K562 (cell line): ENCODE measurements around the gene ANP32B. TPM values are rescaled to one million over a fixed set of nuclear protein-coding genes. Genes with fewer than 3 reads are reported as not detected.
A peak's percentile ranks its signal among the peaks of the same experiment; 100 is the strongest.

Experiments used
- EWSR1 ChIP-seq: fragments of 450-650 bp; IDR thresholded peaks from 2 replicates; pipeline ENCODE4 v1.6.1; 2018; ENCODE audit warnings: borderline replicate concordance, mild to moderate bottlenecking, low read depth, moderate library complexity; ENCODE audit not compliant: partially characterized antibody
- GABPB1 ChIP-seq: sonication (generic); formaldehyde crosslinking; IDR thresholded peaks from 2 replicates; pipeline ENCODE4 v1.8.0; 2022; ENCODE audit warnings: mild to moderate bottlenecking, missing genetic modification reagents
- HMGN3 ChIP-seq: IDR thresholded peaks from 2 replicates; pipeline ENCODE4 v1.6.1; 2011; ENCODE audit warnings: borderline replicate concordance, low read depth, mild to moderate bottlenecking, mixed read lengths, low read length; ENCODE audit not compliant: insufficient read length; ENCODE audit errors: extremely low read depth
- MEF2D ChIP-seq: conservative IDR thresholded peaks from 2 replicates; pipeline ENCODE4 v1.6.1; 2016; ENCODE audit warnings: low read depth, missing genetic modification characterization, missing compliant biosample characterization
- NCOA2 ChIP-seq, 2 experiments: fragments of 450-650 bp; IDR thresholded peaks; 2 replicates each; pipeline ENCODE4 v1.6.1; 2018; ENCODE audit warnings: mild to moderate bottlenecking in 2 of 2, moderate library complexity in 1 of 2; ENCODE audit not compliant: partially characterized antibody in 2 of 2
- RBBP5 ChIP-seq: fragments of 200-600 bp; sonication (generic); IDR thresholded peaks from 2 replicates; pipeline ENCODE4 v1.6.1; 2012; ENCODE audit warnings: borderline replicate concordance, mild to moderate bottlenecking, low read length, control low read depth, inconsistent platforms; ENCODE audit not compliant: insufficient read depth, poor library complexity, severe bottlenecking
- RBM14 ChIP-seq: fragments of 200-400 bp; formaldehyde crosslinking; IDR thresholded peaks from 2 replicates; pipeline ENCODE4 v1.6.1; 2018; ENCODE audit warnings: low read depth, mild to moderate bottlenecking, low read length, moderate library complexity, borderline replicate concordance; ENCODE audit not compliant: insufficient read depth
- RFX5 ChIP-seq: IDR thresholded peaks from 2 replicates; pipeline ENCODE4 v1.6.1; 2011; ENCODE audit warnings: low read depth, mild to moderate bottlenecking, improper control_type of control experiment, low read length
- SAFB2 ChIP-seq: fragments of 200-400 bp; formaldehyde crosslinking; IDR thresholded peaks from 2 replicates; pipeline ENCODE4 v1.6.1; 2018; ENCODE audit warnings: borderline replicate concordance, low read length, low read depth, moderate library complexity; ENCODE audit not compliant: severe bottlenecking
- SP1 ChIP-seq: sonication (generic); formaldehyde crosslinking; IDR thresholded peaks from 2 replicates; pipeline ENCODE4 v1.8.1; 2022; ENCODE audit warnings: mild to moderate bottlenecking, missing genetic modification reagents
- TRIM28 ChIP-seq: fragments of 450-650 bp; IDR thresholded peaks from 2 replicates; pipeline ENCODE4 v1.6.1; 2017
- ZNF766 ChIP-seq: fragments of 200-800 bp; sonication (Bioruptor generic); conservative IDR thresholded peaks from 2 replicates; pipeline ENCODE4 v1.6.1; 2016; ENCODE audit warnings: missing genetic modification characterization, missing compliant biosample characterization
- polyA plus RNA-seq, 8 experiments: library from polyadenylated mRNA; depleted of rRNA in 4 of 8; stranded (reverse) in 5 of 8; unstranded in 3 of 8; fragments of >200 nt; fragmentation: Nextera tagmentation in 2 of 8; fragmentation: Illumina TruSeq in 1 of 8; extraction: Ambion mirVana in 2 of 8; extraction: Trizol in 1 of 8; gene quantifications; 2 replicates each; pipeline versions ENCODE4 v1.2.1 to v1.2.3, GENCODE V29; 2011 to 2014; ENCODE audit warnings: inconsistent platforms in 1 of 8, missing spikeins in 1 of 8
- total RNA-seq, 7 experiments: library from RNA; depleted of rRNA in 6 of 7; stranded (reverse); fragments of >200 nt in 6 of 7; fragmentation: Illumina TruSeq in 2 of 7; extraction: Trizol in 2 of 7; gene quantifications; 2 replicates each; pipeline versions ENCODE4 v1.2.1 to v1.2.3, GENCODE V29; 2011 to 2021; ENCODE audit warnings: low replicate concordance in 1 of 7
- TF ChIP-seq, protein P1 (sequence below): fragments of 250-450 bp; sonication (Bioruptor Pico); IDR thresholded peaks from 2 replicates; pipeline ENCODE4 v1.4.0; 2020
- TF ChIP-seq, protein P2 (sequence below): sonication (generic); IDR thresholded peaks from 2 replicates; pipeline ENCODE4 v1.6.1; 2016
- TF ChIP-seq, protein P3 (sequence below): sonication (generic); formaldehyde crosslinking; IDR thresholded peaks from 2 replicates; pipeline ENCODE4 v1.8.0; 2022; ENCODE audit warnings: missing genetic modification reagents, mild to moderate bottlenecking, moderate library complexity, borderline replicate concordance
- TF ChIP-seq, protein P4 (sequence below): fragments of 450-650 bp; IDR thresholded peaks from 2 replicates; pipeline ENCODE4 v1.6.1; 2016; ENCODE audit warnings: low read depth, mild to moderate bottlenecking, moderate library complexity

Gene ANP32B
- total and polyA plus RNA-seq, 9 of the 15 experiments (the other 6 are each of a cell fraction or from before 2014, with no cell fraction given) = 68.9 to 815 (median 141) TPM

DNA sequence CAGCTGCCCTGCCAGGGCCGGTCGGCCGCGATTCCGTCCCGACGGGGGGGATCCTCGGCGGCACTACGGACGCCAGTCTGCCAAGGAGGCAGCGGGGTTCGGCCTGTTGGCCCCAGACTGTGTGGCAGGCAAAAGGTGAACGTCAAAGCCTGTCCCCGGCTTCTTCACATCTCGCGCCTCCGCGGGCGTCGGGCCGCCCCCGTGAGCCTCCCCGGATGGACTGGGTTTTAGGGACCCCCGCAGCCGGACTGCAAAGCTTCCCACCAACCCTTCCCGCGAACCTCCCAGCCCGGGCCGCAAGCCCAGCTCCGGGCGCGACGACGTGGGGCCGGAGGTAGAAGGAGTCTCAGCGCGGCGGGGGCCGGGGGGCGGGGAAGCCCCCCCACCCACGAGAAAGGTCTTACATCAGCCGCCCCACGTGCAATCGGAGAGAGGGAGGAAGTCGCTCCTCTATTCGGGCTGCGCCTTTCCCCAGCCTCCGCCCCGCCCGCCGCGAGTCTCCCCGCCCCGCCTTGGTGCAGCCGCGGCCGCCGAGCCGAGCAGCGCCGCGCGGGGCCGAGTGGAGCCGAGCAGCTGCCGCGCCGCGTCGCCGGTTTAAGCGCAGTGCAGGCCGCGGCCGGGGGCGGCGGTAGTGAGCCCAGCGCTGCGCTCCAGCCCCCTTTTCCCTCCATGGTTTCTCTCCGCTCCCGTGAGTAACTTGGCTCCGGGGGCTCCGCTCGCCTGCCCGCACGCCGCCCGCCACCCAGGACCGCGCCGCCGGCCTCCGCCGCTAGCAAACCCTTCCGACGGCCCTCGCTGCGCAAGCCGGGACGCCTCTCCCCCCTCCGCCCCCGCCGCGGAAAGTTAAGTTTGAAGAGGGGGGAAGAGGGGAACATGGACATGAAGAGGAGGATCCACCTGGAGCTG is at the start of gene ANP32B (continued):
- TF ChIP-seq, protein P1, sequence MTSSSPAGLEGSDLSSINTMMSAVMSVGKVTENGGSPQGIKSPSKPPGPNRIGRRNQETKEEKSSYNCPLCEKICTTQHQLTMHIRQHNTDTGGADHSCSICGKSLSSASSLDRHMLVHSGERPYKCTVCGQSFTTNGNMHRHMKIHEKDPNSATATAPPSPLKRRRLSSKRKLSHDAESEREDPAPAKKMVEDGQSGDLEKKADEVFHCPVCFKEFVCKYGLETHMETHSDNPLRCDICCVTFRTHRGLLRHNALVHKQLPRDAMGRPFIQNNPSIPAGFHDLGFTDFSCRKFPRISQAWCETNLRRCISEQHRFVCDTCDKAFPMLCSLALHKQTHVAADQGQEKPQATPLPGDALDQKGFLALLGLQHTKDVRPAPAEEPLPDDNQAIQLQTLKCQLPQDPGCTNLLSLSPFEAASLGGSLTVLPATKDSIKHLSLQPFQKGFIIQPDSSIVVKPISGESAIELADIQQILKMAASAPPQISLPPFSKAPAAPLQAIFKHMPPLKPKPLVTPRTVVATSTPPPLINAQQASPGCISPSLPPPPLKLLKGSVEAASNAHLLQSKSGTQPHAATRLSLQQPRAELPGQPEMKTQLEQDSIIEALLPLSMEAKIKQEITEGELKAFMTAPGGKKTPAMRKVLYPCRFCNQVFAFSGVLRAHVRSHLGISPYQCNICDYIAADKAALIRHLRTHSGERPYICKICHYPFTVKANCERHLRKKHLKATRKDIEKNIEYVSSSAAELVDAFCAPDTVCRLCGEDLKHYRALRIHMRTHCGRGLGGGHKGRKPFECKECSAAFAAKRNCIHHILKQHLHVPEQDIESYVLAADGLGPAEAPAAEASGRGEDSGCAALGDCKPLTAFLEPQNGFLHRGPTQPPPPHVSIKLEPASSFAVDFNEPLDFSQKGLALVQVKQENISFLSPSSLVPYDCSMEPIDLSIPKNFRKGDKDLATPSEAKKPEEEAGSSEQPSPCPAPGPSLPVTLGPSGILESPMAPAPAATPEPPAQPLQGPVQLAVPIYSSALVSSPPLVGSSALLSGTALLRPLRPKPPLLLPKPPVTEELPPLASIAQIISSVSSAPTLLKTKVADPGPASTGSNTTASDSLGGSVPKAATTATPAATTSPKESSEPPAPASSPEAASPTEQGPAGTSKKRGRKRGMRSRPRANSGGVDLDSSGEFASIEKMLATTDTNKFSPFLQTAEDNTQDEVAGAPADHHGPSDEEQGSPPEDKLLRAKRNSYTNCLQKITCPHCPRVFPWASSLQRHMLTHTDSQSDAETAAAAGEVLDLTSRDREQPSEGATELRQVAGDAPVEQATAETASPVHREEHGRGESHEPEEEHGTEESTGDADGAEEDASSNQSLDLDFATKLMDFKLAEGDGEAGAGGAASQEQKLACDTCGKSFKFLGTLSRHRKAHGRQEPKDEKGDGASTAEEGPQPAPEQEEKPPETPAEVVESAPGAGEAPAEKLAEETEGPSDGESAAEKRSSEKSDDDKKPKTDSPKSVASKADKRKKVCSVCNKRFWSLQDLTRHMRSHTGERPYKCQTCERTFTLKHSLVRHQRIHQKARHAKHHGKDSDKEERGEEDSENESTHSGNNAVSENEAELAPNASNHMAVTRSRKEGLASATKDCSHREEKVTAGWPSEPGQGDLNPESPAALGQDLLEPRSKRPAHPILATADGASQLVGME (CRISPR knock-in tag) = peak; percentile 40; the same call in 1 of the 2 replicates
- peak; percentile 48; the same call in 1 of the 2 replicates for TF ChIP-seq SP1 (CRISPR knock-in tag)
- TF ChIP-seq, protein P2, sequence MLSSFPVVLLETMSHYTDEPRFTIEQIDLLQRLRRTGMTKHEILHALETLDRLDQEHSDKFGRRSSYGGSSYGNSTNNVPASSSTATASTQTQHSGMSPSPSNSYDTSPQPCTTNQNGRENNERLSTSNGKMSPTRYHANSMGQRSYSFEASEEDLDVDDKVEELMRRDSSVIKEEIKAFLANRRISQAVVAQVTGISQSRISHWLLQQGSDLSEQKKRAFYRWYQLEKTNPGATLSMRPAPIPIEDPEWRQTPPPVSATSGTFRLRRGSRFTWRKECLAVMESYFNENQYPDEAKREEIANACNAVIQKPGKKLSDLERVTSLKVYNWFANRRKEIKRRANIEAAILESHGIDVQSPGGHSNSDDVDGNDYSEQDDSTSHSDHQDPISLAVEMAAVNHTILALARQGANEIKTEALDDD = no peak
- TF ChIP-seq, protein P3, sequence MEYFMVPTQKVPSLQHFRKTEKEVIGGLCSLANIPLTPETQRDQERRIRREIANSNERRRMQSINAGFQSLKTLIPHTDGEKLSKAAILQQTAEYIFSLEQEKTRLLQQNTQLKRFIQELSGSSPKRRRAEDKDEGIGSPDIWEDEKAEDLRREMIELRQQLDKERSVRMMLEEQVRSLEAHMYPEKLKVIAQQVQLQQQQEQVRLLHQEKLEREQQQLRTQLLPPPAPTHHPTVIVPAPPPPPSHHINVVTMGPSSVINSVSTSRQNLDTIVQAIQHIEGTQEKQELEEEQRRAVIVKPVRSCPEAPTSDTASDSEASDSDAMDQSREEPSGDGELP = peak; percentile 74
- TF ChIP-seq, protein P4, sequence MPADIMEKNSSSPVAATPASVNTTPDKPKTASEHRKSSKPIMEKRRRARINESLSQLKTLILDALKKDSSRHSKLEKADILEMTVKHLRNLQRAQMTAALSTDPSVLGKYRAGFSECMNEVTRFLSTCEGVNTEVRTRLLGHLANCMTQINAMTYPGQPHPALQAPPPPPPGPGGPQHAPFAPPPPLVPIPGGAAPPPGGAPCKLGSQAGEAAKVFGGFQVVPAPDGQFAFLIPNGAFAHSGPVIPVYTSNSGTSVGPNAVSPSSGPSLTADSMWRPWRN = no peak
- no peak for TF ChIP-seq ZNF766 (CRISPR knock-in tag)
- no peak for TF ChIP-seq TRIM28
- peak; percentile 75 for TF ChIP-seq RBBP5
- TF ChIP-seq MEF2D (tag) = peak; percentile 55; the same call in 1 of the 2 replicates
- peak; percentile 83 for TF ChIP-seq HMGN3
- peak; percentile 95; the same call in 1 of the 2 replicates for TF ChIP-seq RBM14
- peak; percentile 83 for TF ChIP-seq GABPB1 (CRISPR knock-in tag)
- no peak for TF ChIP-seq RFX5
- TF ChIP-seq EWSR1 = no peak
- TF ChIP-seq NCOA2 (IDR thresholded peaks at IDR 0.05; ENCODE audit: partially characterized antibody in 2 of 2) = no peak
- no peak for TF ChIP-seq SAFB2
